Memory B cell (primary cell): Measurements from ENCODE around the gene NELFB.

Experiments
- ATAC-seq: fragments of 150-1000 bp; cut with Tn5 transposase; 2 replicates; pipeline ENCODE4 v1.10.0; 2021; ENCODE audit warnings: low read depth, mild to moderate bottlenecking, moderate library complexity
- DNase-seq, 2 donors: peaks; one replicate each; pipeline ENCODE4 v3.0.0; 2022; ENCODE audit warnings: low spot score in 2 of 2
- H3K27ac Mint-ChIP-seq: one replicate; pipeline ENCODE4 v1.8.0; 2022; ENCODE audit warnings: mild to moderate bottlenecking, moderate library complexity, mixed read lengths
- H3K27me3 Mint-ChIP-seq: one replicate; pipeline ENCODE4 v1.8.0; 2022; ENCODE audit warnings: mixed read lengths
- H3K36me3 Mint-ChIP-seq: one replicate; pipeline ENCODE4 v1.8.0; 2022; ENCODE audit warnings: mild to moderate bottlenecking, mixed read lengths
- H3K4me1 Mint-ChIP-seq: one replicate; pipeline ENCODE4 v1.8.0; 2022; ENCODE audit warnings: mixed read lengths
- H3K4me3 Mint-ChIP-seq: one replicate; pipeline ENCODE4 v1.8.0; 2022; ENCODE audit warnings: mild to moderate bottlenecking, moderate library complexity, mixed read lengths
- H3K9me3 Mint-ChIP-seq: one replicate; pipeline ENCODE4 v1.8.0; 2022; ENCODE audit warnings: mixed read lengths

The NELFB gene

GRCh38 chr9:137244486-137245449 lies 10.4 kb upstream of the NELFB start:
- Mint-ChIP-seq H3K36me3 (no peaks in the 10 kb centered on the region), H3K9me3 (no peaks in the 10 kb centered on the region), H3K27ac (peak overlapping the region; percentile 63), H3K4me1 (peaks cover 15% of the 10 kb centered on the region), H3K27me3 (no peaks in the 10 kb centered on the region), H3K4me3 (no peak overlapping the region)
- DNase-seq (no peak), ATAC-seq (no peak)

GRCh38 chr9:137245450-137246421 lies 9.4 kb upstream of the NELFB start:
- no peak overlapping the region for H3K4me3 Mint-ChIP-seq
- no peaks in the 10 kb centered on the region for H3K27me3 Mint-ChIP-seq
- H3K4me1 Mint-ChIP-seq = peaks cover 15% of the 10 kb centered on the region
- no peaks in the 10 kb centered on the region for H3K36me3 Mint-ChIP-seq
- ATAC-seq (no peak), DNase-seq (no peak)
- no peak overlapping the region for H3K27ac Mint-ChIP-seq
- no peaks in the 10 kb centered on the region for H3K9me3 Mint-ChIP-seq

- no peaks in the 10 kb centered on the region for H3K36me3 Mint-ChIP-seq
- no peak overlapping the region for H3K27ac Mint-ChIP-seq
- peaks cover 1% of the 10 kb centered on the region for H3K27me3 Mint-ChIP-seq
- no peak overlapping the region for H3K4me3 Mint-ChIP-seq
- peaks cover 13% of the 10 kb centered on the region for H3K4me1 Mint-ChIP-seq
- no peaks in the 10 kb centered on the region for H3K9me3 Mint-ChIP-seq
- ATAC-seq = no peak
- DNase-seq = no peak
Observed at GRCh38 chr9:137247135-137247915, 7.8 kb upstream of the NELFB start.

- Mint-ChIP-seq H3K4me3 (no peak overlapping the region), H3K9me3 (no peaks in the 10 kb centered on the region), H3K27me3 (peaks cover 1% of the 10 kb centered on the region), H3K4me1 (peaks cover 8% of the 10 kb centered on the region), H3K36me3 (no peaks in the 10 kb centered on the region), H3K27ac (no peak overlapping the region)
- ATAC-seq (no peak), DNase-seq (no peak)
Observed at GRCh38 chr9:137247916-137248175, 7.3 kb upstream of the NELFB start.

- DNase-seq (no peak), ATAC-seq (no peak)
- Mint-ChIP-seq H3K27ac (no peak overlapping the region), H3K4me1 (peaks cover 6% of the 10 kb centered on the region), H3K9me3 (no peaks in the 10 kb centered on the region), H3K4me3 (no peak overlapping the region), H3K36me3 (no peaks in the 10 kb centered on the region), H3K27me3 (peaks cover 1% of the 10 kb centered on the region)
Observed at GRCh38 chr9:137250329-137251193, 4.6 kb upstream of the NELFB start.

- H3K9me3 Mint-ChIP-seq = no peaks in the 10 kb centered on the region
- peaks cover 6% of the 10 kb centered on the region for H3K4me1 Mint-ChIP-seq
- H3K27me3 Mint-ChIP-seq = peaks cover 1% of the 10 kb centered on the region
- H3K4me3 Mint-ChIP-seq = no peak within 1 kb of the TSS
- no peak for ATAC-seq
- no peak for DNase-seq
- no peak within 1 kb of the TSS for H3K27ac Mint-ChIP-seq
- H3K36me3 Mint-ChIP-seq = no peaks in the 10 kb centered on the region
Observed at GRCh38 chr9:137251194-137251461, 4.0 kb upstream of the NELFB start, which contains the start of gene STPG3. Gene STPG3 (plus strand): TSS chr9:137251286. CDS start chr9:137251287, 1 bp downstream.

GRCh38 chr9:137251490-137252268 lies 3.4 kb upstream of the NELFB start:
- Mint-ChIP-seq H3K4me1 (peaks cover 8% of the 10 kb centered on the region), H3K36me3 (no peaks in the 10 kb centered on the region), H3K27me3 (peaks cover 1% of the 10 kb centered on the region), H3K4me3 (no peak overlapping the region), H3K9me3 (no peaks in the 10 kb centered on the region), H3K27ac (no peak overlapping the region)
- DNase-seq (no peak), ATAC-seq (no peak)

GRCh38 chr9:137252555-137253506 lies 2.3 kb upstream of the NELFB start:
- Mint-ChIP-seq H3K36me3 (no peaks in the 10 kb centered on the region), H3K4me1 (peaks cover 8% of the 10 kb centered on the region), H3K9me3 (no peaks in the 10 kb centered on the region), H3K27me3 (peaks cover 1% of the 10 kb centered on the region), H3K4me3 (no peak overlapping the region), H3K27ac (no peak overlapping the region)
- ATAC-seq (no peak), DNase-seq (no peak)

- peaks cover 8% of the 10 kb centered on the region for H3K4me1 Mint-ChIP-seq
- peak overlapping the region; percentile 76 for H3K27ac Mint-ChIP-seq
- H3K9me3 Mint-ChIP-seq = no peaks in the 10 kb centered on the region
- H3K36me3 Mint-ChIP-seq = no peaks in the 10 kb centered on the region
- peak overlapping the region; percentile 89 for H3K4me3 Mint-ChIP-seq
- peaks cover 1% of the 10 kb centered on the region for H3K27me3 Mint-ChIP-seq
- no peak for ATAC-seq
- DNase-seq = no peak
Observed at GRCh38 chr9:137253717-137254623, 1.2 kb upstream of the NELFB start.

- H3K4me3 Mint-ChIP-seq = peak overlapping the region; percentile 84
- peaks cover 1% of the 10 kb centered on the region for H3K27me3 Mint-ChIP-seq
- H3K9me3 Mint-ChIP-seq = no peaks in the 10 kb centered on the region
- H3K4me1 Mint-ChIP-seq = peaks cover 9% of the 10 kb centered on the region
- H3K36me3 Mint-ChIP-seq = no peaks in the 10 kb centered on the region
- ATAC-seq = no peak
- no peak overlapping the region for H3K27ac Mint-ChIP-seq
- DNase-seq = no peak
Observed at GRCh38 chr9:137255448-137256114, 454 bp downstream of the NELFB start.

- H3K27ac Mint-ChIP-seq = no peak overlapping the region
- H3K27me3 Mint-ChIP-seq = no peaks in the 10 kb centered on the region
- H3K4me3 Mint-ChIP-seq = peak overlapping the region; percentile 84
- DNase-seq = no peak
- ATAC-seq = no peak
- peaks cover 9% of the 10 kb centered on the region for H3K4me1 Mint-ChIP-seq
- H3K9me3 Mint-ChIP-seq = no peaks in the 10 kb centered on the region
- H3K36me3 Mint-ChIP-seq = no peaks in the 10 kb centered on the region
Observed at GRCh38 chr9:137256362-137256761, 1.2 kb downstream of the NELFB start.
